K562 (cell line): ENCODE results near the gene PLEKHB1. TPM values are rescaled to one million over a fixed set of nuclear protein-coding genes. Genes with fewer than 3 reads are reported as not detected.

ENCODE experiments used
- ATAC-seq: fragments of 200-7000 bp; cut with Tn5 transposase; 3 replicates; pipeline ENCODE4 v1.9.1; 2020; ENCODE audit warnings: moderate library complexity
- BruUV-seq: library from RNA; stranded (reverse); fragments of 400-500 nt; replicated peaks from 2 replicates; lab custom pipeline; 2021; lab: Mats Ljungman, UMichigan
- CTCF ChIA-PET: fragments of 300-600 bp; formaldehyde crosslinking; extraction: SDS; loops from one replicate; lab custom pipeline; 2021; ENCODE audit warnings: low intra/inter-chr PET ratio; lab: Yijun Ruan, JAX
- POLR2A ChIA-PET: fragments of 300-600, 350-650 bp; sonication (Branson Sonifier 250); formaldehyde crosslinking; extraction: SDS; loops from one replicate; lab custom pipeline; 2021; ENCODE audit warnings: antibody characterized with exemption, inconsistent platforms; lab: Yijun Ruan, JAX
- DNase-seq, 4 experiments: peaks; one replicate each; pipeline versions ENCODE4 v3.0.0 to v3.0.0-alpha.2; 2011 to 2018; ENCODE audit warnings: low spot score in 3 of 4, mixed read lengths in 3 of 4; ENCODE audit errors: extremely low read depth in 1 of 4
- FAIRE-seq: peaks from 2 replicates; lab custom pipeline; 2011; peaks lifted over from hg19 to GRCh38; lab: Jason Lieb, UNC
- H2AFZ ChIP-seq: 2 replicates; pipeline ENCODE4 v1.6.0; 2011; ENCODE audit warnings: low read depth, low read length, control low read depth, inconsistent platforms
- H3K27ac ChIP-seq: fragments of 200-600 bp; 3 replicates; pipeline ENCODE4 v1.8.0; 2011; ENCODE audit warnings: low read depth, mild to moderate bottlenecking, control low read depth, inconsistent platforms, low read length, moderate library complexity, mixed read lengths; ENCODE audit errors: extremely low read depth
- H3K27me3 ChIP-seq, 2 experiments: fragments of 300-600 bp in 1 of 2; 2 replicates in 1 of 2; 3 replicates in 1 of 2; pipeline versions ENCODE4 v1.6.0 to v1.8.0; 2011; ENCODE audit warnings: inconsistent platforms in 2 of 2, low read length in 2 of 2, mild to moderate bottlenecking in 1 of 2, mixed read lengths in 1 of 2, moderate library complexity in 1 of 2; ENCODE audit not compliant: control insufficient read depth in 2 of 2, insufficient read depth in 2 of 2
- H3K36me3 ChIP-seq: fragments of 300-600 bp; 3 replicates; pipeline ENCODE4 v1.8.0; 2011; ENCODE audit warnings: mild to moderate bottlenecking, low read length, inconsistent platforms; ENCODE audit not compliant: control insufficient read depth, insufficient read depth
- H3K4me1 ChIP-seq, 2 experiments: fragments of 200-600 bp in 1 of 2; replicated peaks in 1 of 2; 2 replicates in 1 of 2; 3 replicates in 1 of 2; pipeline versions ENCODE4 v1.5.1 to v1.8.0; 2011; ENCODE audit warnings: inconsistent platforms in 2 of 2, low read length in 2 of 2, mild to moderate bottlenecking in 1 of 2, mixed read lengths in 1 of 2, moderate library complexity in 1 of 2; ENCODE audit not compliant: control insufficient read depth in 2 of 2, insufficient read depth in 2 of 2
- H3K4me2 ChIP-seq: 2 replicates; pipeline ENCODE4 v1.6.1; 2011; ENCODE audit warnings: low read length, control low read depth, inconsistent platforms, mixed read lengths; ENCODE audit not compliant: insufficient read depth
- H3K4me3 ChIP-seq: fragments of 200-600 bp; sonication (generic), shearing (Covaris generic); 2 replicates; pipeline ENCODE4 v1.5.1; 2016; ENCODE audit warnings: control low read depth, inconsistent platforms
- H3K79me2 ChIP-seq: fragments of 200-600 bp; 3 replicates; pipeline ENCODE4 v1.8.0; 2011; ENCODE audit warnings: low read length, inconsistent platforms; ENCODE audit not compliant: control insufficient read depth, insufficient read depth
- H3K9ac ChIP-seq, 2 experiments: 2 replicates each; pipeline versions ENCODE4 v1.6.0 to v1.6.1; 2011; ENCODE audit warnings: low read depth in 2 of 2, low read length in 2 of 2, control low read depth in 1 of 2, inconsistent platforms in 1 of 2, mild to moderate bottlenecking in 1 of 2, mixed read lengths in 1 of 2; ENCODE audit not compliant: insufficient read depth in 1 of 2
- H3K9me1 ChIP-seq: one replicate; pipeline ENCODE4 v1.6.0; 2011; ENCODE audit warnings: inconsistent platforms, mild to moderate bottlenecking, low read length, moderate library complexity; ENCODE audit not compliant: control insufficient read depth, insufficient read depth
- H3K9me3 ChIP-seq: replicated peaks from 2 replicates; pipeline ENCODE4 v1.5.1; 2011; ENCODE audit warnings: low read depth, low read length, inconsistent platforms; ENCODE audit not compliant: control insufficient read depth, insufficient read depth
- H4K20me1 ChIP-seq: replicated peaks from 2 replicates; pipeline ENCODE4 v1.6.1; 2011; ENCODE audit warnings: low read length, inconsistent platforms, mixed read lengths; ENCODE audit not compliant: control insufficient read depth, insufficient read depth
- ARID1B ChIP-seq: fragments of 450-650 bp; IDR thresholded peaks from 2 replicates; pipeline ENCODE4 v1.6.1; 2016; ENCODE audit warnings: antibody characterized with exemption, mild to moderate bottlenecking, inconsistent platforms
- CBX3 ChIP-seq, 2 experiments: IDR thresholded peaks; 1 replicate in 1 of 2; 2 replicates in 1 of 2; pipeline ENCODE4 v1.6.1; 2012; ENCODE audit warnings: inconsistent platforms in 2 of 2, low read length in 2 of 2, borderline replicate concordance in 1 of 2, control low read depth in 1 of 2
- E2F6 ChIP-seq, 2 experiments: IDR thresholded peaks; 2 replicates each; pipeline ENCODE4 v1.6.1; 2011; ENCODE audit warnings: borderline replicate concordance in 1 of 2, control low read depth in 1 of 2, low read depth in 1 of 2, low read length in 1 of 2, mild to moderate bottlenecking in 1 of 2, mixed read lengths in 1 of 2, moderate library complexity in 1 of 2; ENCODE audit not compliant: insufficient read depth in 1 of 2, insufficient read length in 1 of 2, poor library complexity in 1 of 2, severe bottlenecking in 1 of 2; ENCODE audit errors: extremely low read depth in 1 of 2
- ETS2 ChIP-seq: IDR thresholded peaks from 2 replicates; pipeline ENCODE4 v1.6.1; 2016; ENCODE audit warnings: borderline replicate concordance, missing genetic modification characterization, mild to moderate bottlenecking, moderate library complexity, missing compliant biosample characterization; ENCODE audit not compliant: poor library complexity, severe bottlenecking
- FOXA3 ChIP-seq, 2 experiments: fragments of 450-650 bp in 1 of 2; sonication (generic) in 1 of 2; formaldehyde crosslinking; IDR thresholded peaks in 1 of 2; conservative IDR thresholded peaks in 1 of 2; 2 replicates each; pipeline versions ENCODE4 v1.4.0 to v1.8.0; 2020 to 2022; ENCODE audit warnings: mild to moderate bottlenecking in 2 of 2, missing genetic modification reagents in 1 of 2
- HDAC3 ChIP-seq: fragments of 450-650 bp; IDR thresholded peaks from 2 replicates; pipeline ENCODE4 v1.6.1; 2018; ENCODE audit warnings: borderline replicate concordance, mild to moderate bottlenecking, moderate library complexity; ENCODE audit not compliant: partially characterized antibody
- MCM5 ChIP-seq: fragments of 450-650 bp; IDR thresholded peaks from 2 replicates; pipeline ENCODE4 v1.6.1; 2016; ENCODE audit warnings: low read depth
- NONO ChIP-seq, 2 experiments: fragments of 200-400 bp in 1 of 2; fragments of 450-650 bp in 1 of 2; formaldehyde crosslinking in 1 of 2; IDR thresholded peaks; 2 replicates each; pipeline ENCODE4 v1.6.1; 2017; ENCODE audit warnings: low read depth in 2 of 2, mild to moderate bottlenecking in 2 of 2, moderate library complexity in 2 of 2, low read length in 1 of 2
- NR1H2 ChIP-seq: sonication (generic); formaldehyde crosslinking; IDR thresholded peaks from 2 replicates; pipeline ENCODE4 v1.4.0; 2020; ENCODE audit warnings: mild to moderate bottlenecking, missing genetic modification reagents
- NR2C1 ChIP-seq, 2 experiments: fragments of 450-650 bp; IDR thresholded peaks; 2 replicates each; pipeline ENCODE4 v1.6.1; 2017; ENCODE audit warnings: mild to moderate bottlenecking in 2 of 2, antibody characterized with exemption in 1 of 2, inconsistent platforms in 1 of 2, missing compliant biosample characterization in 1 of 2, missing genetic modification characterization in 1 of 2
- PHF8 ChIP-seq: fragments of 200-600 bp; sonication (generic); IDR thresholded peaks from 2 replicates; pipeline ENCODE4 v1.6.1; 2012; ENCODE audit warnings: mixed run types, mild to moderate bottlenecking, inconsistent platforms, low read length, moderate library complexity, borderline replicate concordance
- PURB ChIP-seq: sonication (generic); formaldehyde crosslinking; IDR thresholded peaks from 2 replicates; pipeline ENCODE4 v1.9.0; 2021; ENCODE audit warnings: low read depth, mild to moderate bottlenecking, missing genetic modification reagents
- PYGO2 ChIP-seq: fragments of 450-650 bp; IDR thresholded peaks from 2 replicates; pipeline ENCODE4 v1.6.1; 2016; ENCODE audit warnings: mild to moderate bottlenecking, missing genetic modification characterization, moderate library complexity, missing compliant biosample characterization
- SNAPC5 ChIP-seq: fragments of 250-450 bp; sonication (Bioruptor Pico); IDR thresholded peaks from 2 replicates; pipeline ENCODE4 v1.8.0; 2021; ENCODE audit warnings: moderate library complexity, mild to moderate bottlenecking, inconsistent platforms
- ZNF184 ChIP-seq: sonication (generic); formaldehyde crosslinking; IDR thresholded peaks from 2 replicates; pipeline ENCODE4 v1.5.0; 2020; ENCODE audit warnings: missing genetic modification reagents
- ZNF263 ChIP-seq: sonication (generic); formaldehyde crosslinking; IDR thresholded peaks from 2 replicates; pipeline ENCODE4 v1.8.0; 2022; ENCODE audit warnings: mild to moderate bottlenecking, missing genetic modification reagents, borderline replicate concordance
- ZNF280A ChIP-seq: fragments of 450-650 bp; IDR thresholded peaks from 2 replicates; pipeline ENCODE4 v1.6.1; 2018; ENCODE audit warnings: mild to moderate bottlenecking, low read depth; ENCODE audit not compliant: partially characterized antibody
- ZNF444 ChIP-seq: fragments of 250-450 bp; sonication (Bioruptor Pico); IDR thresholded peaks from 2 replicates; pipeline ENCODE4 v1.4.0; 2020; ENCODE audit warnings: mild to moderate bottlenecking, moderate library complexity
- whole genome bisulfite sequencing: fragments of 100-300 bp; shearing (Covaris generic); methylation state at CpG from one replicate; pipeline ENCODE4 v1.1.6; 2016; ENCODE audit warnings: low coverage, mixed read lengths; ENCODE audit not compliant: insufficient coverage; ENCODE audit errors: missing lambda C conversion rate; 5-methylcytosine and 5-hydroxymethylcytosine counted together
- in situ Hi-C: fragments of 300-500 bp; cut with MboI; formaldehyde crosslinking; loops from 4 replicates; pipeline ENCODE4 v1.15.0; 2018; ENCODE audit warnings: inconsistent platforms, mixed read lengths
- intact Hi-C: fragments of 100-400 bp; cut with micrococcal nuclease; formaldehyde crosslinking; loops from 2 replicates; pipeline ENCODE4 v1.14.2; 2022
- polyA plus RNA-seq, 8 experiments: library from polyadenylated mRNA; depleted of rRNA in 4 of 8; stranded (reverse) in 5 of 8; unstranded in 3 of 8; fragments of >200 nt; fragmentation: Nextera tagmentation in 2 of 8; fragmentation: Illumina TruSeq in 1 of 8; extraction: Ambion mirVana in 2 of 8; extraction: Trizol in 1 of 8; gene quantifications; 2 replicates each; pipeline versions ENCODE4 v1.2.1 to v1.2.3, GENCODE V29; 2011 to 2014; ENCODE audit warnings: inconsistent platforms in 1 of 8, missing spikeins in 1 of 8
- total RNA-seq, 7 experiments: library from RNA; depleted of rRNA in 6 of 7; stranded (reverse); fragments of >200 nt in 6 of 7; fragmentation: Illumina TruSeq in 2 of 7; extraction: Trizol in 2 of 7; gene quantifications; 2 replicates each; pipeline versions ENCODE4 v1.2.1 to v1.2.3, GENCODE V29; 2011 to 2021; ENCODE audit warnings: low replicate concordance in 1 of 7

Gene PLEKHB1
- total and polyA plus RNA-seq, 9 of the 15 experiments (the other 6 are each of a cell fraction or from before 2014, with no cell fraction given): 0.07 to 0.62 (median 0.17) TPM; not detected in 2

- Histone ChIP-seq H3K9ac (peak overlapping the region; percentile 49 to 91; a peak in 3 of 4 replicates), H3K4me3 (peak overlapping the region; percentile 76), H4K20me1 (no peaks in the 10 kb centered on the region), H3K36me3 (no peaks in the 10 kb centered on the region), H2AFZ (peak overlapping the region; percentile 99), H3K27me3 (no peaks in the 10 kb centered on the region), H3K9me3 (no peaks in the 10 kb centered on the region), H3K4me1 (peaks cover 16 to 21% of the 10 kb centered on the region in 2 experiments), H3K9me1 (no peaks in the 10 kb centered on the region), H3K79me2 (peaks cover 6% of the 10 kb centered on the region; the same call in 2 of the 3 replicates), H3K4me2 (peak overlapping the region; percentile 100), H3K27ac (no peak overlapping the region; the same call in 2 of the 3 replicates)
- 7% methylated on average over 19 of the region's 27 CpGs for WGBS
- intact Hi-C loops (no loop called here), in situ Hi-C loops (no loop called here)
- CTCF ChIA-PET: no interaction called here
- DNase-seq (peak in 1 of 4 experiments; percentile 10), ATAC-seq (no peak), FAIRE-seq (no peak)
- no TSS peak for BruUV-seq
- POLR2A ChIA-PET: interaction anchor here (0.6 to 1.0 kb wide), 2 partner anchors 246 to 1258 kb away, joined by 3 read pairs; no protein-coding TSS in a partner anchor
- TF ChIP-seq NR2C1 (IDR thresholded peaks at IDR 0.05): no peak
- no peak for TF ChIP-seq NR2C1 (tag; IDR thresholded peaks at IDR 0.05)
- TF ChIP-seq ZNF444 (CRISPR knock-in tag): no peak
- no peak for TF ChIP-seq HDAC3
- no peak for TF ChIP-seq CBX3 (IDR thresholded peaks at IDR 0.05; ENCODE audit: borderline replicate concordance in 1 of 2, low read length in 2 of 2)
- no peak for TF ChIP-seq E2F6 (IDR thresholded peaks at IDR 0.05; ENCODE audit: borderline replicate concordance in 1 of 2, extremely low read depth in 1 of 2, insufficient read depth in 1 of 2, insufficient read length in 1 of 2, low read depth in 1 of 2, low read length in 1 of 2, poor library complexity in 1 of 2, severe bottlenecking in 1 of 2)
- 0 out of 4 replicates have a peak, but pooled peaks of 1 of the 2 experiments have one; percentile 36 for TF ChIP-seq FOXA3 (CRISPR knock-in tag; conservative IDR thresholded peaks at IDR 0.05 in 1 of 2, IDR thresholded peaks at IDR 0.05 in 1 of 2)
- no peak for TF ChIP-seq MCM5
- TF ChIP-seq SNAPC5 (CRISPR knock-in tag): no peak
- TF ChIP-seq NONO (IDR thresholded peaks at IDR 0.05; ENCODE audit: low read depth in 2 of 2, low read length in 1 of 2): no peak
- TF ChIP-seq PURB (CRISPR knock-in tag): no peak
- TF ChIP-seq ZNF280A: no peak
- TF ChIP-seq ETS2 (tag): no peak
- TF ChIP-seq ZNF263 (CRISPR knock-in tag): no peak
- peak; percentile 29; the same call in 1 of the 2 replicates for TF ChIP-seq PHF8
- no peak for TF ChIP-seq ZNF184 (CRISPR knock-in tag)
- no peak for TF ChIP-seq PYGO2 (tag)
- no peak for TF ChIP-seq NR1H2
- no peak for TF ChIP-seq ARID1B
These were observed 48.9 kb upstream of the PLEKHB1 start for GRCh38 chr11:73597336-73597955.
